ENCODE measurements around the gene HDAC4. TPM values are rescaled to one million over a fixed set of nuclear protein-coding genes. Genes with fewer than 3 reads are reported as not detected.

HDAC4 gene
- total and polyA plus RNA-seq, 2 donors (not counting 1 experiment from before 2014, with no cell fraction given): 13.5 to 46.0 TPM

DNA sequence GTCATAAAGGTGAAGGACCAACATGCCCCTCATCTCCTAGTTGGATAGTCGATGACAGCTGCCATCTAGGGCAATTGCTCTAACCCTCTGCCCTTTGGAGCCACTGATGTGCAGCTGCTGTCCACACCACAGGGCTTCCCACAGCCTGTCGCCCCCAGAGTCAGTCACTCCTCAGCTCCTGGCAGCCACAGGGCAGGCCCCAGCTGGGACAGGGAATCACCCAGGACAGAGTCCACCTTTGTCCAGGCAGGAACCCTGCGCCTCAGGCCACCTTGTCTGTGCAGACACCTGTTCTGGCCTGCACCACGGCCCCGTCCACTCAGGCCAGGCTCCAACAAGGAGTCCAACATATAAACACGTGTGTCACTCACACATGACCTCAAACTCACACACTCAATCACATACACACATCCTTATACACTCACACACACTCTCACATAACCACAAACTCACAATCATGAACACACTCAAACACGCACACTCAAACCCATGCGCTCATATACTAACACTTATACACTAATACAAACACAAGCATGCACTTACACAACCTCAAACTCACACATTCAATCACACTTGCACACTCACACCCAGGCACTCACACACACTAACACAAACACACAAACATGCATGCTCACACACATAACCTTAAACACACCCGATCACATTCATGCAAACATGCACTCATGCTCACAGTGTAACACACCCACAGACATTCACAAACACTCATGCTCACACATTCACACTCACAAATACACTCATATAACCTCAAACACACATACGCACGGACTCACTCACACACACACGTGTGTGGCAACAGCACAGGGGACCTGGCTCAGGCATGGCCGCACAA is 29.7 kb downstream of the HDAC4 start:
- WGBS (ENCODE audit: insufficient coverage): 97% methylated on average over 13 of the region's 13 CpGs
- Mint-ChIP-seq H3K9me3 (ENCODE audit: insufficient read depth) (no peaks in the 10 kb centered on the region), H3K4me1 (peaks cover 15% of the 10 kb centered on the region), H3K27me3 (no peaks in the 10 kb centered on the region), H3K4me3 (peak overlapping the region; percentile 29), H3K27ac (peak overlapping the region; percentile 12)
- Histone ChIP-seq H4K20me1 (ENCODE audit: control insufficient read depth, insufficient read depth, low read length, poor library complexity, severe bottlenecking) (no peaks in the 10 kb centered on the region), H3K4me3 (ENCODE audit: control extremely low read depth in 1 of 5, extremely low read depth in 1 of 5, insufficient read depth in 1 of 5, low read depth in 2 of 5, low read length in 4 of 5) (no peak overlapping the region), H3K36me3 (replicated peaks in 1 of 2; ENCODE audit: control extremely low read depth in 1 of 2, control insufficient read depth in 1 of 2, extremely low read depth in 1 of 2, insufficient read depth in 2 of 2, low read length in 1 of 2) (no peaks in the 10 kb centered on the region), H3K4me1 (ENCODE audit: control insufficient read depth in 2 of 2, insufficient read depth in 2 of 2, low read length in 2 of 2) (peaks cover 20 to 32% of the 10 kb centered on the region in 2 donors), H3K79me2 (ENCODE audit: control insufficient read depth, insufficient read depth, low read length) (peaks cover 39% of the 10 kb centered on the region), H3K27me3 (replicated peaks in 1 of 4; ENCODE audit: control extremely low read depth in 1 of 4, control insufficient read depth in 3 of 4, insufficient read depth in 4 of 4, low read length in 3 of 4) (no peaks in the 10 kb centered on the region), H3K27ac (ENCODE audit: low read length in 2 of 2) (no peak overlapping the region), H3K9ac (ENCODE audit: low read length) (no peak overlapping the region), H3K4me2 (replicated peaks; ENCODE audit: low read depth, low read length, poor library complexity, severe bottlenecking) (peak overlapping the region; percentile 85), H3K9me3 (ENCODE audit: control extremely low read depth in 1 of 3, control insufficient read depth in 2 of 3, insufficient read depth in 1 of 3, low read length in 2 of 3) (peaks cover 0 to 4% (median 0%) of the 10 kb centered on the region in 3 donors), H2AFZ (ENCODE audit: insufficient read depth, low read depth, low read length, poor library complexity, severe bottlenecking) (no peak overlapping the region)
- CTCF ChIA-PET: interaction anchor here (1.5 to 3.0 kb wide), 3 partner anchors 10 to 104 kb away, joined by 6 to 27 read pairs (median 8); no protein-coding TSS in a partner anchor
- DNase-seq: no peak
- no peak for TF ChIP-seq EZH2 (IDR thresholded peaks at IDR 0.05; ENCODE audit: borderline replicate concordance, insufficient read depth, low read depth, low read length, poor library complexity, severe bottlenecking)
- no peak for TF ChIP-seq CTCF (IDR thresholded peaks at IDR 0.05)
- no peak for ATAC-seq (ENCODE audit: low read depth)
- intact Hi-C loops (cut with micrococcal nuclease): no loop called here
- POLR2A ChIA-PET: interaction anchor here (2.3 to 2.4 kb wide), 2 partner anchors 10 to 30 kb away, joined by 11 to 13 read pairs; partner anchors contain the start of gene HDAC4

- no peaks in the 10 kb centered on the region for H3K36me3 ChIP-seq (replicated peaks in 1 of 2; ENCODE audit: control extremely low read depth in 1 of 2, control insufficient read depth in 1 of 2, extremely low read depth in 1 of 2, insufficient read depth in 2 of 2, low read length in 1 of 2)
- peak overlapping the region; percentile 90 to 91 for H3K27ac ChIP-seq (ENCODE audit: low read length in 2 of 2)
- DNase-seq (no peak), ATAC-seq (ENCODE audit: low read depth) (no peak)
- peaks cover 20 to 32% of the 10 kb centered on the region in 2 donors for H3K4me1 ChIP-seq (ENCODE audit: control insufficient read depth in 2 of 2, insufficient read depth in 2 of 2, low read length in 2 of 2)
- no peaks in the 10 kb centered on the region for H3K27me3 Mint-ChIP-seq
- H2AFZ ChIP-seq (ENCODE audit: insufficient read depth, low read depth, low read length, poor library complexity, severe bottlenecking): peak overlapping the region; percentile 53
- H3K9me3 ChIP-seq (ENCODE audit: control extremely low read depth in 1 of 3, control insufficient read depth in 2 of 3, insufficient read depth in 1 of 3, low read length in 2 of 3): peaks cover 0 to 4% (median 0%) of the 10 kb centered on the region in 3 donors
- peaks cover 35% of the 10 kb centered on the region for H3K79me2 ChIP-seq (ENCODE audit: control insufficient read depth, insufficient read depth, low read length)
- peaks cover 15% of the 10 kb centered on the region for H3K4me1 Mint-ChIP-seq
- TF ChIP-seq EZH2 (IDR thresholded peaks at IDR 0.05; ENCODE audit: borderline replicate concordance, insufficient read depth, low read depth, low read length, poor library complexity, severe bottlenecking) (no peak), CTCF (IDR thresholded peaks at IDR 0.05) (no peak)
- H3K4me2 ChIP-seq (replicated peaks; ENCODE audit: low read depth, low read length, poor library complexity, severe bottlenecking): peak overlapping the region; percentile 85
- H3K9me3 Mint-ChIP-seq (ENCODE audit: insufficient read depth): no peaks in the 10 kb centered on the region
- ChIA-PET POLR2A (interaction anchor here (2.3 to 2.4 kb wide), 2 partner anchors 10 to 31 kb away, joined by 11 to 13 read pairs; partner anchors contain the start of gene HDAC4), CTCF (interaction anchor here (1.5 to 3.0 kb wide), 4 partner anchors 10 to 103 kb away, joined by 5 to 27 read pairs (median 7); no protein-coding TSS in a partner anchor)
- peak overlapping the region; percentile 88 for H3K27ac Mint-ChIP-seq
- H3K9ac ChIP-seq (ENCODE audit: low read length): peak overlapping the region; percentile 63
- H4K20me1 ChIP-seq (ENCODE audit: control insufficient read depth, insufficient read depth, low read length, poor library complexity, severe bottlenecking): no peaks in the 10 kb centered on the region
- intact Hi-C loops (cut with micrococcal nuclease): no loop called here
- peak overlapping the region; percentile 80 for H3K4me3 Mint-ChIP-seq
- WGBS (ENCODE audit: insufficient coverage): 94% methylated on average over 9 of the region's 9 CpGs
- peak overlapping the region in 4 of 5 experiments; percentile 30 to 57 (median 40) for H3K4me3 ChIP-seq (ENCODE audit: control extremely low read depth in 1 of 5, extremely low read depth in 1 of 5, insufficient read depth in 1 of 5, low read depth in 2 of 5, low read length in 4 of 5)
- no peaks in the 10 kb centered on the region for H3K27me3 ChIP-seq (replicated peaks in 1 of 4; ENCODE audit: control extremely low read depth in 1 of 4, control insufficient read depth in 3 of 4, insufficient read depth in 4 of 4, low read length in 3 of 4)
These were observed 30.4 kb downstream of the HDAC4 start for GRCh38 chr2:239370403-239370802.
